Measurements from ENCODE around the gene FSD2. TPM values are rescaled to one million over a fixed set of nuclear protein-coding genes. Genes with fewer than 3 reads are reported as not detected.

FSD2 gene
- not detected in 2 replicates for total RNA-seq

GRCh38 chr15:82805994-82806406 lies at the start of gene FSD2:
TSS of gene FSD2 (minus strand) at chr15:82806069. CDS start at chr15:82787390, 18,679 bp downstream.

GRCh38 chr15:82809308-82810060 lies 3.6 kb upstream of the FSD2 start, which contains the start of gene WHAMM:
TSS of gene WHAMM (plus strand) at chr15:82809628. CDS start at chr15:82809727, 99 bp downstream.

GRCh38 chr15:82709421-82710207 lies 96.3 kb downstream of the FSD2 start, which contains the start of gene AP3B2:
TSS of gene AP3B2 (minus strand) at chr15:82709875. CDS start at chr15:82709706, 169 bp downstream.

Other genes starting within 250 kb of the FSD2 start
- not detected in 2 replicates for gene CPEB1, start 158.7 kb downstream of the FSD2 start, total RNA-seq
- 1.1 TPM in 1 of 2 replicates, not detected in the other for gene AP3B2, start 96.2 kb downstream of the FSD2 start, total RNA-seq
- gene WHAMM, start 3.6 kb upstream of the FSD2 start, total RNA-seq: 5.3 and 7.2 TPM in 2 replicates
- 50.9 and 56.5 TPM in 2 replicates for gene HOMER2, start 146.7 kb upstream of the FSD2 start, total RNA-seq
- gene RAMAC, start 180.1 kb upstream of the FSD2 start, total RNA-seq: 29.5 and 30.8 TPM in 2 replicates
- 6.0 and 17.7 TPM in 2 replicates for gene C15orf40, start 205.6 kb upstream of the FSD2 start, total RNA-seq